SK-N-SH (cell line): ENCODE measurements around the gene GALNT18. TPM values are rescaled to one million over a fixed set of nuclear protein-coding genes. Genes with fewer than 3 reads are reported as not detected.

ENCODE experiments used
- CTCF ChIA-PET: fragments of 300-600, 350-600 bp; formaldehyde crosslinking; extraction: SDS; loops from one replicate; lab custom pipeline; 2021; lab: Yijun Ruan, JAX
- POLR2A ChIA-PET: fragments of 350-600 bp; sonication (Branson Sonifier 250); formaldehyde crosslinking; extraction: SDS; loops from one replicate; lab custom pipeline; 2020; ENCODE audit warnings: antibody characterized with exemption, inconsistent platforms; lab: Yijun Ruan, JAX
- DNase-seq: peaks from one replicate; pipeline ENCODE4 v3.0.0; 2012
- H2AFZ ChIP-seq: fragments of 200-600 bp; sonication (generic); 2 replicates; pipeline ENCODE4 v1.8.1; 2016; ENCODE audit warnings: antibody characterized with exemption, mild to moderate bottlenecking, low read depth
- H3F3A ChIP-seq: fragments of 200-600 bp; sonication (generic); replicated peaks from 2 replicates; pipeline ENCODE3; 2016; ENCODE audit warnings: antibody characterized with exemption, mild to moderate bottlenecking; ENCODE audit not compliant: insufficient read depth
- H3K27ac ChIP-seq, 2 experiments: fragments of 200-500 bp in 1 of 2; fragments of 200-600 bp in 1 of 2; sonication (Bioruptor generic) in 1 of 2; sonication (generic), shearing (Covaris generic) in 1 of 2; 2 replicates each; pipeline versions ENCODE4 v1.5.1 to v1.6.1; 2014 to 2016; ENCODE audit warnings: low read depth in 2 of 2, inconsistent platforms in 1 of 2, low read length in 1 of 2, mild to moderate bottlenecking in 1 of 2, mixed read lengths in 1 of 2
- H3K27me3 ChIP-seq: fragments of 200-600 bp; sonication (generic), shearing (Covaris generic); 2 replicates; pipeline ENCODE4 v1.6.1; 2016; ENCODE audit warnings: mixed run types; ENCODE audit not compliant: insufficient read depth
- H3K36me3 ChIP-seq, 2 experiments: fragments of 200-500 bp in 1 of 2; fragments of 200-600 bp in 1 of 2; sonication (Bioruptor generic) in 1 of 2; sonication (generic) in 1 of 2; replicated peaks in 1 of 2; 2 replicates each; pipeline versions ENCODE3 to v1.5.1; 2014 to 2016; ENCODE audit warnings: low read length in 1 of 2, mild to moderate bottlenecking in 1 of 2; ENCODE audit not compliant: insufficient read depth in 2 of 2, control insufficient read depth in 1 of 2
- H3K4me1 ChIP-seq, 2 experiments: fragments of 200-500 bp in 1 of 2; fragments of 200-600 bp in 1 of 2; sonication (Bioruptor generic) in 1 of 2; sonication (generic), shearing (Covaris generic) in 1 of 2; 2 replicates each; pipeline versions ENCODE4 v1.5.1 to v1.6.1; 2014 to 2016; ENCODE audit warnings: low read depth in 1 of 2, low read length in 1 of 2, mixed run types in 1 of 2; ENCODE audit not compliant: insufficient read depth in 2 of 2, control insufficient read depth in 1 of 2
- H3K4me2 ChIP-seq: fragments of 200-600 bp; sonication (generic), shearing (Covaris generic); 2 replicates; pipeline ENCODE4 v1.6.1; 2017; ENCODE audit warnings: mixed run types
- H3K4me3 ChIP-seq, 2 experiments: fragments of 200-500 bp in 1 of 2; fragments of 200-600 bp in 1 of 2; sonication (Bioruptor generic) in 1 of 2; sonication (generic), shearing (Covaris generic) in 1 of 2; 2 replicates each; pipeline versions ENCODE4 v1.5.1 to v1.8.1; 2014 to 2016; ENCODE audit warnings: low read depth in 2 of 2, inconsistent platforms in 1 of 2, low read length in 1 of 2, mild to moderate bottlenecking in 1 of 2, mixed read lengths in 1 of 2, moderate library complexity in 1 of 2
- H3K79me2 ChIP-seq: fragments of 200-600 bp; sonication (generic); 2 replicates; pipeline ENCODE4 v1.8.1; 2017; ENCODE audit warnings: mild to moderate bottlenecking; ENCODE audit not compliant: insufficient read depth
- H3K9ac ChIP-seq: fragments of 200-600 bp; sonication (generic); 2 replicates; pipeline ENCODE4 v1.6.1; 2017; ENCODE audit warnings: mixed run types
- H3K9me2 ChIP-seq: fragments of 200-600 bp; sonication (generic); 2 replicates; pipeline ENCODE4 v1.6.1; 2017; ENCODE audit warnings: mixed run types
- H3K9me3 ChIP-seq: fragments of 200-600 bp; sonication (generic); 2 replicates; pipeline ENCODE4 v1.6.1; 2017; ENCODE audit warnings: mixed run types, mild to moderate bottlenecking, moderate library complexity
- H4K20me1 ChIP-seq: fragments of 200-600 bp; sonication (generic); 2 replicates; pipeline ENCODE4 v1.6.1; 2017; ENCODE audit warnings: mild to moderate bottlenecking, mixed run types; ENCODE audit not compliant: insufficient read depth
- ELF1 ChIP-seq: IDR thresholded peaks from 2 replicates; pipeline ENCODE4 v1.4.0; 2012
- EZH2phosphoT487 ChIP-seq: fragments of 200-600 bp; sonication (generic); IDR thresholded peaks from 2 replicates; pipeline ENCODE4 v1.6.1; 2017; ENCODE audit warnings: low read depth, mixed run types, mild to moderate bottlenecking, antibody characterized with exemption, moderate library complexity, borderline replicate concordance
- FOSL2 ChIP-seq: IDR thresholded peaks from 2 replicates; pipeline ENCODE4 v1.4.0; 2012; ENCODE audit warnings: low read depth, mild to moderate bottlenecking, moderate library complexity, borderline replicate concordance
- FOXM1 ChIP-seq: IDR thresholded peaks from 2 replicates; pipeline ENCODE4 v1.4.0; 2012; ENCODE audit warnings: low read depth, mild to moderate bottlenecking
- GABPA ChIP-seq: IDR thresholded peaks from 2 replicates; pipeline ENCODE4 v1.4.0; 2012; ENCODE audit warnings: low read depth, mild to moderate bottlenecking
- GATA2 ChIP-seq: sonication (generic); formaldehyde crosslinking; IDR thresholded peaks from 2 replicates; pipeline ENCODE4 v1.5.0; 2020; ENCODE audit warnings: mild to moderate bottlenecking, missing genetic modification reagents
- NRF1 ChIP-seq: IDR thresholded peaks from 2 replicates; pipeline ENCODE4 v1.6.1; 2012; ENCODE audit warnings: low read depth, mild to moderate bottlenecking, low read length
- POLR2AphosphoS5 ChIP-seq: IDR thresholded peaks from 2 replicates; pipeline ENCODE4 v1.6.1; 2012; ENCODE audit warnings: low read depth, low read length
- RXRA ChIP-seq: IDR thresholded peaks from 2 replicates; pipeline ENCODE4 v1.4.0; 2012; ENCODE audit warnings: low read depth, mild to moderate bottlenecking, borderline replicate concordance
- SMC3 ChIP-seq: IDR thresholded peaks from 2 replicates; pipeline ENCODE4 v1.6.1; 2012; ENCODE audit warnings: low read depth, low read length, improper control_type of control experiment
- TAF1 ChIP-seq: IDR thresholded peaks from 2 replicates; pipeline ENCODE4 v1.6.1; 2012; ENCODE audit warnings: low read depth, mild to moderate bottlenecking, low read length, moderate library complexity, borderline replicate concordance
- YY1 ChIP-seq: IDR thresholded peaks from 2 replicates; pipeline ENCODE4 v1.4.0; 2012; ENCODE audit warnings: low read depth, mild to moderate bottlenecking
- WGBS: methylation state at CpG from one replicate; pipeline ENCODE4 v1.1.6; 2017; ENCODE audit warnings: low lambda C conversion rate; 5-methylcytosine and 5-hydroxymethylcytosine counted together
- polyA plus RNA-seq, 3 experiments: library from polyadenylated mRNA; depleted of rRNA; stranded (reverse); fragments of >200 nt; gene quantifications; 2 replicates each; pipeline ENCODE4 v1.2.3, GENCODE V29; 2012
- TF ChIP-seq, protein P1 (sequence below): fragments of 150-350 bp; IDR thresholded peaks from 2 replicates; pipeline ENCODE4 v1.6.1; 2017; ENCODE audit warnings: antibody characterized with exemption, low read length, low read depth, borderline replicate concordance
- TF ChIP-seq, protein P2 (sequence below): fragments of 200-600 bp; sonication (generic); IDR thresholded peaks from 2 replicates; pipeline ENCODE4 v1.6.1; 2017; ENCODE audit warnings: antibody characterized with exemption, mild to moderate bottlenecking, moderate library complexity
- TF ChIP-seq, protein P3 (sequence below): IDR thresholded peaks from 2 replicates; pipeline ENCODE4 v1.4.0; 2012; ENCODE audit warnings: low read depth
- TF ChIP-seq, protein P4 (sequence below): IDR thresholded peaks from 2 replicates; pipeline ENCODE4 v1.4.0; 2012; ENCODE audit warnings: low read depth, borderline replicate concordance
- TF ChIP-seq, protein P5 (sequence below): IDR thresholded peaks from 2 replicates; pipeline ENCODE4 v1.4.0; 2012; ENCODE audit warnings: low read depth, borderline replicate concordance
- TF ChIP-seq, protein P6 (sequence below): IDR thresholded peaks from 2 replicates; pipeline ENCODE4 v1.6.1; 2012; ENCODE audit warnings: mild to moderate bottlenecking, low read depth, low read length, moderate library complexity

GALNT18 gene
- polyA plus RNA-seq, 1 of the 3 experiments (the other 2 are of a cell fraction): 0.64 TPM

DNA sequence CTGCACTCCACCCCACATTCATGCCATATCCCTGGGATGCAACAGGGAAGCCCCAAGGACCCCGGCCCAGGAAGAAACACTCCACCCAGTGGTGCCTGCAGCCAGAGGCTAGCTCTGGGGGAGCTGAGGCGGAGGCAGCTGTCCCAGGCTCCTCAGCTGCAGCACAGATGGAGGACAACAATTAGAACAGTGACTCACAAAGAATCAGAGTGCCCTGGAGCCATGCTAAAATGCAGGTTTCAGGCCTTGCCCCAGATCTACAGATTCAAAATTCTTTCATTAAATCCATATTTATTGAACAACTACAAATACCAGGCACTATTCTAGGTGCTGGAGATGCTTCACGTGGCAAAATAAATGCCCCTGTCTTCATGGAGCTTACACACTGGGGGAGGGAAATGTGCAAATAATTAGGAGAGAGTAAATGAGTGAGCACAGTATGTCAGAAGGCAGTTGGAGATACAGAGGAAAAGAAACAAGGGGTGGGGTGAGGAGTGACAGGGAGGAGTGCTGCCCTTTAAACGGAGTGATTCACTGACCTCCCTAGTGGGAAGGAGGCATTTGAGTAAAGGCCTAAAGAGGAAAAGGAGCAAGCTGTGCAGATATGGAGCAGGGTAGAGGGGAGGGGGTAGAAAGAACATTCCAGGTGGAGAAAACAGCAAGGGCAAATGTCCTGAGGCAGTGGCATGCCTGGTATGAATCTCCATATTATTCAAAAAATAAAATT, 195.4 kb downstream of the GALNT18 start:
- H3K27me3 ChIP-seq: no peaks in the 10 kb centered on the region
- no peaks in the 10 kb centered on the region for H3K9me3 ChIP-seq
- no peak overlapping the region for H3K9ac ChIP-seq
- H3K4me3 ChIP-seq: no peak overlapping the region
- no peaks in the 10 kb centered on the region for H3K9me2 ChIP-seq
- H2AFZ ChIP-seq: no peak overlapping the region
- no peak for DNase-seq
- peaks cover 0 to 8% of the 10 kb centered on the region in 2 experiments; a peak in 1 of 4 replicates for H3K4me1 ChIP-seq
- no peak overlapping the region for H3K27ac ChIP-seq
- CTCF ChIA-PET: interaction anchor here (1.7 kb wide), 1 partner anchor 361 kb away, joined by 3 read pairs; no protein-coding TSS in a partner anchor
- POLR2A ChIA-PET: no interaction called here
- TF ChIP-seq ELF1 (no peak), POLR2AphosphoS5 (no peak), EZH2phosphoT487 (no peak), SMC3 (no peak), FOSL2 (no peak), GATA2 (CRISPR knock-in tag) (no peak), FOXM1 (no peak), GABPA (no peak), TAF1 (no peak), RXRA (no peak), NRF1 (no peak), YY1 (no peak)
- TF ChIP-seq, protein P1, sequence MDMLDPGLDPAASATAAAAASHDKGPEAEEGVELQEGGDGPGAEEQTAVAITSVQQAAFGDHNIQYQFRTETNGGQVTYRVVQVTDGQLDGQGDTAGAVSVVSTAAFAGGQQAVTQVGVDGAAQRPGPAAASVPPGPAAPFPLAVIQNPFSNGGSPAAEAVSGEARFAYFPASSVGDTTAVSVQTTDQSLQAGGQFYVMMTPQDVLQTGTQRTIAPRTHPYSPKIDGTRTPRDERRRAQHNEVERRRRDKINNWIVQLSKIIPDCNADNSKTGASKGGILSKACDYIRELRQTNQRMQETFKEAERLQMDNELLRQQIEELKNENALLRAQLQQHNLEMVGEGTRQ: no peak
- TF ChIP-seq, protein P2, sequence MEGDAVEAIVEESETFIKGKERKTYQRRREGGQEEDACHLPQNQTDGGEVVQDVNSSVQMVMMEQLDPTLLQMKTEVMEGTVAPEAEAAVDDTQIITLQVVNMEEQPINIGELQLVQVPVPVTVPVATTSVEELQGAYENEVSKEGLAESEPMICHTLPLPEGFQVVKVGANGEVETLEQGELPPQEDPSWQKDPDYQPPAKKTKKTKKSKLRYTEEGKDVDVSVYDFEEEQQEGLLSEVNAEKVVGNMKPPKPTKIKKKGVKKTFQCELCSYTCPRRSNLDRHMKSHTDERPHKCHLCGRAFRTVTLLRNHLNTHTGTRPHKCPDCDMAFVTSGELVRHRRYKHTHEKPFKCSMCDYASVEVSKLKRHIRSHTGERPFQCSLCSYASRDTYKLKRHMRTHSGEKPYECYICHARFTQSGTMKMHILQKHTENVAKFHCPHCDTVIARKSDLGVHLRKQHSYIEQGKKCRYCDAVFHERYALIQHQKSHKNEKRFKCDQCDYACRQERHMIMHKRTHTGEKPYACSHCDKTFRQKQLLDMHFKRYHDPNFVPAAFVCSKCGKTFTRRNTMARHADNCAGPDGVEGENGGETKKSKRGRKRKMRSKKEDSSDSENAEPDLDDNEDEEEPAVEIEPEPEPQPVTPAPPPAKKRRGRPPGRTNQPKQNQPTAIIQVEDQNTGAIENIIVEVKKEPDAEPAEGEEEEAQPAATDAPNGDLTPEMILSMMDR: no peak
- TF ChIP-seq, protein P3, sequence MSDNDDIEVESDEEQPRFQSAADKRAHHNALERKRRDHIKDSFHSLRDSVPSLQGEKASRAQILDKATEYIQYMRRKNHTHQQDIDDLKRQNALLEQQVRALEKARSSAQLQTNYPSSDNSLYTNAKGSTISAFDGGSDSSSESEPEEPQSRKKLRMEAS: no peak
- TF ChIP-seq, protein P4, sequence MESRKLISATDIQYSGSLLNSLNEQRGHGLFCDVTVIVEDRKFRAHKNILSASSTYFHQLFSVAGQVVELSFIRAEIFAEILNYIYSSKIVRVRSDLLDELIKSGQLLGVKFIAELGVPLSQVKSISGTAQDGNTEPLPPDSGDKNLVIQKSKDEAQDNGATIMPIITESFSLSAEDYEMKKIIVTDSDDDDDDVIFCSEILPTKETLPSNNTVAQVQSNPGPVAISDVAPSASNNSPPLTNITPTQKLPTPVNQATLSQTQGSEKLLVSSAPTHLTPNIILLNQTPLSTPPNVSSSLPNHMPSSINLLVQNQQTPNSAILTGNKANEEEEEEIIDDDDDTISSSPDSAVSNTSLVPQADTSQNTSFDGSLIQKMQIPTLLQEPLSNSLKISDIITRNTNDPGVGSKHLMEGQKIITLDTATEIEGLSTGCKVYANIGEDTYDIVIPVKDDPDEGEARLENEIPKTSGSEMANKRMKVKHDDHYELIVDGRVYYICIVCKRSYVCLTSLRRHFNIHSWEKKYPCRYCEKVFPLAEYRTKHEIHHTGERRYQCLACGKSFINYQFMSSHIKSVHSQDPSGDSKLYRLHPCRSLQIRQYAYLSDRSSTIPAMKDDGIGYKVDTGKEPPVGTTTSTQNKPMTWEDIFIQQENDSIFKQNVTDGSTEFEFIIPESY: no peak
- TF ChIP-seq, protein P5, sequence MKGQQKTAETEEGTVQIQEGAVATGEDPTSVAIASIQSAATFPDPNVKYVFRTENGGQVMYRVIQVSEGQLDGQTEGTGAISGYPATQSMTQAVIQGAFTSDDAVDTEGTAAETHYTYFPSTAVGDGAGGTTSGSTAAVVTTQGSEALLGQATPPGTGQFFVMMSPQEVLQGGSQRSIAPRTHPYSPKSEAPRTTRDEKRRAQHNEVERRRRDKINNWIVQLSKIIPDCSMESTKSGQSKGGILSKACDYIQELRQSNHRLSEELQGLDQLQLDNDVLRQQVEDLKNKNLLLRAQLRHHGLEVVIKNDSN: no peak
- TF ChIP-seq, protein P6, sequence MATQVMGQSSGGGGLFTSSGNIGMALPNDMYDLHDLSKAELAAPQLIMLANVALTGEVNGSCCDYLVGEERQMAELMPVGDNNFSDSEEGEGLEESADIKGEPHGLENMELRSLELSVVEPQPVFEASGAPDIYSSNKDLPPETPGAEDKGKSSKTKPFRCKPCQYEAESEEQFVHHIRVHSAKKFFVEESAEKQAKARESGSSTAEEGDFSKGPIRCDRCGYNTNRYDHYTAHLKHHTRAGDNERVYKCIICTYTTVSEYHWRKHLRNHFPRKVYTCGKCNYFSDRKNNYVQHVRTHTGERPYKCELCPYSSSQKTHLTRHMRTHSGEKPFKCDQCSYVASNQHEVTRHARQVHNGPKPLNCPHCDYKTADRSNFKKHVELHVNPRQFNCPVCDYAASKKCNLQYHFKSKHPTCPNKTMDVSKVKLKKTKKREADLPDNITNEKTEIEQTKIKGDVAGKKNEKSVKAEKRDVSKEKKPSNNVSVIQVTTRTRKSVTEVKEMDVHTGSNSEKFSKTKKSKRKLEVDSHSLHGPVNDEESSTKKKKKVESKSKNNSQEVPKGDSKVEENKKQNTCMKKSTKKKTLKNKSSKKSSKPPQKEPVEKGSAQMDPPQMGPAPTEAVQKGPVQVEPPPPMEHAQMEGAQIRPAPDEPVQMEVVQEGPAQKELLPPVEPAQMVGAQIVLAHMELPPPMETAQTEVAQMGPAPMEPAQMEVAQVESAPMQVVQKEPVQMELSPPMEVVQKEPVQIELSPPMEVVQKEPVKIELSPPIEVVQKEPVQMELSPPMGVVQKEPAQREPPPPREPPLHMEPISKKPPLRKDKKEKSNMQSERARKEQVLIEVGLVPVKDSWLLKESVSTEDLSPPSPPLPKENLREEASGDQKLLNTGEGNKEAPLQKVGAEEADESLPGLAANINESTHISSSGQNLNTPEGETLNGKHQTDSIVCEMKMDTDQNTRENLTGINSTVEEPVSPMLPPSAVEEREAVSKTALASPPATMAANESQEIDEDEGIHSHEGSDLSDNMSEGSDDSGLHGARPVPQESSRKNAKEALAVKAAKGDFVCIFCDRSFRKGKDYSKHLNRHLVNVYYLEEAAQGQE: no peak
- H3K36me3 ChIP-seq: no peaks in the 10 kb centered on the region
- WGBS: 31% methylated on average over 2 of the region's 4 CpGs
- H4K20me1 ChIP-seq: no peaks in the 10 kb centered on the region
- no peak overlapping the region for H3K4me2 ChIP-seq
- H3F3A ChIP-seq: no peaks in the 10 kb centered on the region
- no peaks in the 10 kb centered on the region for H3K79me2 ChIP-seq
